HG02588 (cell line): ENCODE results near the gene TNFRSF1A.

Experiments
- ATAC-seq: cut with Tn5 transposase; IDR thresholded peaks from one replicate; pipeline ENCODE4 v1.9.1; 2021; ENCODE audit warnings: mild to moderate bottlenecking, moderate library complexity; ENCODE audit not compliant: unreplicated experiment

TNFRSF1A gene

GRCh38 chr12:6374786-6375160 lies 32.9 kb upstream of the TNFRSF1A start:
- no peak for ATAC-seq

DNA sequence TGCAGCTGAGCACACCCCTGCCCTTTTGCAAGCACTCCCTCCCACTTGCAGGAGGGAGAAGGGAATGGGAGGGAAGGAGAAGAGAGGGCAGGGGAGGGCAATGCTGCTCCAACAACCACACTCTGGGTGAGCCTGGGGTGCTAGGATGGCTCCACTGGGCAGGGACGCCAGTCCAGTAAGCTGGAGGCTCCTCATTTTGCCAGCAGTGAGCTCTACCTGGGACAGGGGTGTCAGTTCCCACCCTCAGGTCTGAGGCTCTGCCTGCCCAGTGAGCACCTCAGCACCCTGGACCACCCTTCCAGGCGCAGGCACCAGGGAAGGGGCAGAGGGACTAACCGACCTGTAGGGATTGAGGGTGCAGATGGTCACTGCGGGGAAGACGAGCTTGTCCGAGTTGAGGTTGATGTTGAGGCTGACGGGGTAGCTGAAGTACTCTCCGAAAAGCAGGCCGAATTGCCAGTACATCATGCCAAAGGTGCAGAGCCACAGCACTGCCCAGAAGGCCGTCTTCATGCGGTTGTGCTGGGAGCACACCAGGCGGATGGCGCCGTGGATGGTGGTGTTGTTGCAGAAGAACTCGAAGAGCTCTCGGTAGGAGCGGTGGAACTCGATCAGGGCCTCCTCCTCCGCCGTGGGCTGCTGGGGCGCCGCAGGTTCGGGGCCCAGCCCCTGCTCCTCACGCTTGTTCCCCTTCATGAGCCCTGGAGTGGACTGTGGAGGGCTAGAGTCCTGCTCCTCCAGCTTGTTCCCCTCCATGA lies 32.3 kb upstream of the TNFRSF1A start:
- no peak for ATAC-seq

- ATAC-seq: no peak
Measured at GRCh38 chr12:6373022-6373787, 31.3 kb upstream of the TNFRSF1A start.

DNA sequence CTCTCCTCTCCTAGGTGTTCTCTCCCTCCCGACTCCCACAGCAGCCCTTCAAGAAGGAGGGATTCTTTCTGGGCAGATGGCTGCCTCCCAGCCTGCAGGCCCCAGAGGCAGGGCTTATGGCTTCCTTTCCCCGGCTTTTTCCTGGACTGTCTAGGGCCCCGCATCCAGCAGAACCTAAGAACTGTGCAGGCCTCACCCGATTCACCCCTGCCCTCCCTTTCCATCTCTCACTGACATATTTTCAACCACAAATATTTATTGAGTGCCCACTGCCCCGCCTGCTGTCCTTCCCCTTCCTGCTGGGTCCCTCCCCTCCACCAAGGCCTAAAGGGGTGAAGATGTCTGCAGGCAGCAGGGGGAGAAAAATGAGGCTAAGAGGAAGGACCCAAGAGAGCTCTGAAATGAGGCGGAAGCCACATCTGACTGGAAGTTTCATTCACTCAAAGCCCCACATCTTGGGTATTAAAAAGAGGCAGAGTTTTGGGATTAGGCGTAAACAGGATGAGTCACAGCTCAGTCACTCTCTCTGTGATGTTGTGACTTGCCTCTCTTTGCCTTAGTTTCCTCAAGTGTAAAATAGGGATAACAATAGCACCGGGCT lies 30.6 kb upstream of the TNFRSF1A start:
- no peak for ATAC-seq

GRCh38 chr12:6370994-6371754 lies 29.3 kb upstream of the TNFRSF1A start:
- ATAC-seq: no peak

DNA sequence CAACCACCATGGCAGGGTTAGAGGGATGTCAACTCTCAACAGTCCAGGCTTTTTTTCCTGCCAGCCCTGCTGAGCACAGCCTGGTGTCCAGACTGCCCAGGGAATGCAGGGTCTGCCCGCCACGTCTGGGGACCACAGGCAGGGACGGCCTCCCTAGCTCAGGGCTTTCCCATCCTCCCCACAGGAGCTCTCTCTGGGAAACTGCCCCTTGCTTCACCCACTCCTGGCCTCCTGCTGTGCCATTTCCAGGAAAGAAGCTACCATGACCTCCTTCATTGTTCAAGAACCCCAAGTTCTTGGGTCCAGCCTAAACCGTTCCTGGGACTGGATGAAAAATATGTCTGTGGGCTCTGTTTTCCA lies 28.7 kb upstream of the TNFRSF1A start:
- no peak for ATAC-seq

- ATAC-seq: no peak
Measured at GRCh38 chr12:6369916-6370575, 28.2 kb upstream of the TNFRSF1A start.

DNA sequence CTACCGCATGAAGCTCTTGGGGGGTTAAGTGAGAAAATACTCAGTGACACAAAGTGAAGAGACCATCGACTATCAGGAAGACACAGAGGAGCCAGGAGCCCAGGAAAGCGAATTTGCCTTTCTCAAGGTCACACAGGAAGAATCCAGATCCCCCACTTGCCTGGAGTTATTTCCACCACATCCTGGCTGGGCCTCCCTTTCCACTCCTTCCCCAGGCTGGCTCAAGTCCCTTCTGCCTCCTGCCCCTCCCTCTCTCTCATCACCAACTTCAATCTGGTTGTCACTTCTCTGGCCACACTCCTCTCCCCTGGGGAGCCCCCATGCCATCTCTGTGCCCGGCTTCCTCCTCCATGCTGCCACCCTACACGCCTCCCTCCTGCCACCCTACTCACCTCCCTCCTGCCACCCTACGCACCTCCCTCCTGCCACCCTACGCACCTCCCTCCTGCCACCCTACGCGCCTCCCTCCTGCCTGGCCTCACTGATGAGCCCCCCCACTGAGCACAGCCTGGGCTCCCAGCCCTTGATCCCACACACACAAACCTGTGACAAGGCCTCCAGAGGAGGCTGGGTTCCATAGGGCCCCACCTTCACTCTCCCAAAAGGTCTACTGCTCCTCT lies 27.1 kb upstream of the TNFRSF1A start:
- no peak for ATAC-seq

DNA sequence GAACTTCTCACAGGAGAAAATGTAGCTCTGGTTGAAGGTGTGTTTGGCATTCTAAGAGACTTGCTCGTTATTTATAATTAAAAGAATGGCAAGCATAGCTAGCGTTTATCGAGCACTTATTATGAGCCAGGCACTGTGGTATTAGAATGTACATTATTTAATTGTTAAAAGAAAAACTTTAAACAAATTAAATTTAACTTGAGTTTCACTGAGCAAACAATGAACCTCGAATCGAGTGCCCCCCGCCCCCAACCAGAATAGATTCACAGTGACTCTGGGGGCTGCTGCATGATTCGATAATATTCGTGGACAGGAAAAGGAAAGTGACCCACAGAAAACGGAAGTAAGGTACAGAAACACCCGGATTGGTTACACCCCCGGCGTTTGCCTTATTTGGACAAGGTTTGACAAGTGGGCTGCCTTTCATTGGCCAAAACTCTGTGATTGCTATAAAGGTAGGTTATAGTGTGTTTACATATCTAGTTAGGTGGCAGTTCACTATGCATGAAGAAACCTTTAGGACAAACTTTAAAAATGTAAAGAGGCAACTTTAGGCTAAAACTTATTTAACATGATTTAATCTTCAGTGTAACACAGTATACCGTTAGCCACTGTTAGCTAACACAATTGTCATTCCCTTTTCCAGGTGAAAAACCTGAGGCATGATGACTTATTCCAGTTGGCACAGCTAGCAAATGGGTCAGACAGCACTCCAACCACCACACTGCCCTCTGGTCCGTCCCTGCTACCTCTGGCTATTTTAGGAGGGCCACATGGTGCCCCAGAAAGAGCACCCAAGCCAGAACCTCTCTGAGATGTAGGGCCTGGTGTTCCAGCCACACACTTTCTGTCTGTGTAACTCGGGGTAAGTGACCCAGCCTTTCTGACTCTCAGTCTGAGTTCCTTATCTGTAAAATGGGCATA lies 26.4 kb upstream of the TNFRSF1A start:
- ATAC-seq: no peak

GRCh38 chr12:6367065-6367968 lies 25.4 kb upstream of the TNFRSF1A start:
- no peak for ATAC-seq

DNA sequence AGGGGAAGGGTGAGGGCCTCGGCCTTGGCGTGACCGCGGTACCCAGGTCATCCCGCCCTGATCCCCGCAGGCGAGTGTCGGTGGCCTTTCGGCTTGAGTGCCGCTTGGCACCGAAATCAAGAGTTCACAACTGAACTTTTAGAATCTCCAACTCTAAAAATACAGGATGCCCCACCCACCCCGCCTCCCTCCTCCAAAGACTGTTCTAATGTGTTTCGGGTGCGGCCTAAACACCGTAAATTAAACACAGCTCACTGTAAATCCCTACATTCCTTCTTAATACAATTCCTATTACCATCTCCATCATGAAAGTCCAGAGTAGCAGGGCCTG lies 22.1 kb upstream of the TNFRSF1A start:
- ATAC-seq: no peak

- ATAC-seq: no peak
Measured at GRCh38 chr12:6363330-6364043, 21.6 kb upstream of the TNFRSF1A start.

- no peak for ATAC-seq
Measured at GRCh38 chr12:6363010-6363329, 21.1 kb upstream of the TNFRSF1A start.

DNA sequence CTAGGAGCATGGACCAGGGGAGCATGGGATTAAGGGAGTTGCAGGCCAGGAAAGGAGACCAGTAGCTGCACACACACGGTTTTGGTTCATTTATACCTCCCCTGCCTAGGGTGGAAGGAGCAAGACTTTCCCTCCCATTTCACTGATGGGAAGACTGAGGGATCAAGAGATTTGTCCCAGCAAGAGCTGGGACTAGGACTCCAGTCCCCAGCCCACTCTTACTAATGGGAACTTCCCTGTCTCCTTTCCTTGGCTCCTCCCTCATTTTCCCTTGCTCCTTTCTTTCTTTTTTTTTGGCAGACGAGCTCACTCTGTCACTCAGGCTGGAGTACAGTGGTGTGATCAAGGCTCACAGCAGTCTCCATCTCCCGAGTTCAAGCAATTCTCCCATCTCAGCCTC lies 20.5 kb upstream of the TNFRSF1A start:
- no peak for ATAC-seq

GRCh38 chr12:6361834-6362233 lies 20.0 kb upstream of the TNFRSF1A start:
- no peak for ATAC-seq

DNA sequence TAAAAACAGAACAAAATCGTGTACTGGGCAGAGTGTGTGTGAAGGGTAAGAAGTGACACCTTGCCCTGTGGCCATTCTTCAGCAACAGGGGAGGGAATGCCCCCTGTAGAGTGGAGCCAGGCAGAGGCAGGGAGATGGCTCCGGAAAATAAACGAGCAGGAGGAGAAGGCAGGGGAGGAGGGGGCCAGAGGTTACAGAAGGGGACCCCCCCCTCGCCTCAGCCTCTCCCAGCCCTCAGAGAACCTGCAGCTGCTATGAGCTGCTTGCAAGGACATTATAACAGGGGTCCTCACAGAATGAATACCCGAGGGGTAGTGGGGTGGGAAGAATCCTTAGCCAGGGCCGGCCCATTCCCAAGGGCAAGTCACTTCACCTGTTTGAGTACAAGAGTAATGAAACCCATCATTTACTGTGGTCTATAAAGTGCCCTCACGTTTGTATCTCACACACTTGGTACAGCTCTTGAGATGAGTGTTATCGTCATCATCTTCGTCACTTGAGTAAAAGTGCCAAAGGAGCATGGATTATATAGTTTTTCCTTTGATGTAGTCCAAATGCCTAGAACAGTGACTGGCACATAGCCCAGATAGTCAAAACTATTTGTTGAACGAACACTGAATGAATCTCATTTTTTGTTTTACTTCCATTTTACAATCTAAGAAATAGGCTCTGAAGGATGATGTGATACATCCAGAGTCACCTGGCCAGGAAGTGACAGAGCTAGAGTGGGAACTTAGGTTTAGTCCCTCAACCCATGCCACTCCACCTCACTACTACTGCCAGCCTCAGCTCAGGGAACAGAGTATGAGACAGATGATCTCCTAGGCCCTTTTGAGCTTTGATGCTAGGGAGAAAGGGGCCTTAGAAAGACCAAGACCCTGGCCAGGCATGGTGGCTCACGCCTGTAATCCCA lies 19.0 kb upstream of the TNFRSF1A start:
- no peak for ATAC-seq

DNA sequence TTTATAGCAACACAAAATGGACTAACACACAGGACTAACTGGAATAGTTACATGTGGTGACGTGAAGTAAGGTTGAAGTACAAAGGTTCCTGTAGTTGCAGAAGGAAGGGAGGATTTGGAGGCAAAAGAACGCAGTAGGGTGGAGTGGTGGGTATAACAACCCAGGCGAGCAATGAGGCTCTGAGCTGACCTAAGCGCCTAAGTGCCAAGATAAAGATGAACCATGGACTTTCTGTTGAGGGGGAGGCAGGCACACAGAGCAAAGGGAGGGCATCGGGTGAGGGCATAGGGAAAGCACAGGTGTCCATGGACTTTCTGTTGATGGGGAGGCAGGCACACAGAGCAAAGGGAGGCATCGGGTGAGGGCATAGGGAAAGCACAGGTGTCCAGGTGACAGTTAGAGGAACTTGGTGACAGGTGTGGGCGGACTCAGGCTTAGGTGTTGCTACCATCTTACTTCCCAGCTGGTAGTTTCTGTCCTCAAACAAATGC lies 18.2 kb upstream of the TNFRSF1A start:
- ATAC-seq: no peak
